Panc1 (cell line): Measurements from ENCODE around the gene SCAANT1. TPM values are rescaled to one million over a fixed set of nuclear protein-coding genes. Genes with fewer than 3 reads are reported as not detected.

Experiments
- ATAC-seq: fragments of 200-7000 bp; cut with Tn5 transposase; 2 replicates; pipeline ENCODE4 v1.9.1; 2020; ENCODE audit warnings: mild to moderate bottlenecking, moderate library complexity
- BruUV-seq: library from RNA; stranded (reverse); fragments of 400-500 nt; replicated peaks from 2 replicates; lab custom pipeline; 2021; lab: Mats Ljungman, UMichigan
- CTCF ChIA-PET: fragments of 300-600 bp; sonication (Branson Sonifier 250); formaldehyde crosslinking; loops from one replicate; lab custom pipeline; 2022; ENCODE audit warnings: antibody characterized with exemption; lab: Charles Lee
- POLR2A ChIA-PET: fragments of 300-600 bp; sonication (Branson Sonifier 250); formaldehyde crosslinking; loops from one replicate; lab custom pipeline; 2022; ENCODE audit warnings: antibody characterized with exemption; lab: Charles Lee
- DNase-seq: peaks from one replicate; pipeline ENCODE4 v3.0.0-alpha.2; 2010; ENCODE audit warnings: low read depth, low spot score
- H3K27ac ChIP-seq: 2 replicates; pipeline ENCODE4 v1.5.1; 2011; ENCODE audit warnings: mild to moderate bottlenecking, low read length, inconsistent platforms
- H3K27me3 ChIP-seq: fragments of 200-500 bp; sonication (Bioruptor generic); 2 replicates; pipeline ENCODE4 v1.6.0; 2014; ENCODE audit warnings: low read length, inconsistent platforms; ENCODE audit not compliant: control insufficient read depth, insufficient read depth
- H3K36me3 ChIP-seq: fragments of 200-500 bp; sonication (Bioruptor generic); 2 replicates; pipeline ENCODE4 v1.5.1; 2014; ENCODE audit warnings: inconsistent platforms, mild to moderate bottlenecking, low read length, moderate library complexity; ENCODE audit not compliant: control insufficient read depth, insufficient read depth
- H3K4me1 ChIP-seq: 2 replicates; pipeline ENCODE4 v1.5.1; 2011; ENCODE audit warnings: inconsistent platforms, mild to moderate bottlenecking, low read length, moderate library complexity; ENCODE audit not compliant: control insufficient read depth, insufficient read depth
- H3K4me3 ChIP-seq, 2 experiments: 2 replicates each; pipeline ENCODE4 v1.5.1; 2011 to 2012; ENCODE audit warnings: low read depth in 2 of 2, low read length in 2 of 2, mild to moderate bottlenecking in 2 of 2, inconsistent platforms in 1 of 2, moderate library complexity in 1 of 2
- H3K9me3 ChIP-seq: fragments of 200-500 bp; sonication (Bioruptor generic); 2 replicates; pipeline ENCODE4 v1.5.1; 2014; ENCODE audit warnings: low read depth, mild to moderate bottlenecking, inconsistent platforms, low read length, moderate library complexity; ENCODE audit not compliant: control insufficient read depth, insufficient read depth
- CTCF ChIP-seq: fragments of 450-650 bp; IDR thresholded peaks from 2 replicates; pipeline ENCODE4 v1.5.1; 2017; ENCODE audit warnings: mild to moderate bottlenecking
- POLR2AphosphoS5 ChIP-seq: IDR thresholded peaks from 2 replicates; pipeline ENCODE4 v1.6.1; 2012; ENCODE audit warnings: mild to moderate bottlenecking, low read depth, low read length, moderate library complexity
- REST ChIP-seq, 2 experiments: IDR thresholded peaks; 2 replicates each; pipeline ENCODE4 v1.6.1; 2011 to 2012; ENCODE audit warnings: low read depth in 2 of 2, control low read depth in 1 of 2, low read length in 1 of 2, mild to moderate bottlenecking in 1 of 2, moderate library complexity in 1 of 2; ENCODE audit not compliant: insufficient read depth in 1 of 2
- SIN3A ChIP-seq: IDR thresholded peaks from 2 replicates; pipeline ENCODE4 v1.6.1; 2012; ENCODE audit warnings: low read depth, mild to moderate bottlenecking, low read length, moderate library complexity, borderline replicate concordance; ENCODE audit not compliant: insufficient read depth
- TCF7L2 ChIP-seq: IDR thresholded peaks from 2 replicates; pipeline ENCODE4 v1.6.1; 2011; ENCODE audit warnings: mild to moderate bottlenecking, low read depth, low read length, inconsistent platforms
- in situ Hi-C: cut with HindIII; loops from 2 replicates; pipeline ENCODE4 v1.10.0; 2016; ENCODE audit warnings: low sequenced_read_pairs, low pct_unique_long_range_greater_than_20kb
- intact Hi-C: fragments of 100-400 bp; cut with micrococcal nuclease; formaldehyde crosslinking; loops from one replicate; pipeline ENCODE4 v1.10.0; 2022; ENCODE audit not compliant: unreplicated experiment
- total RNA-seq: library from RNA; stranded (reverse); gene quantifications from one replicate; pipeline ENCODE4 v1.2.1, GENCODE V29; 2021; ENCODE audit not compliant: unreplicated experiment

The SCAANT1 gene
- total RNA-seq, 1 experiment from 2014 or later, result not detected

- intact Hi-C loops (no loop called here), in situ Hi-C loops (no loop called here)
- CTCF ChIA-PET, result interaction anchor here (0.7 kb wide), 1 partner anchor 373 kb away, joined by 15 read pairs; no protein-coding TSS in a partner anchor
- no peak for DNase-seq
- Histone ChIP-seq H3K27me3 (no peaks in the 10 kb centered on the region), H3K27ac (no peak overlapping the region), H3K4me3 (no peak overlapping the region), H3K9me3 (no peaks in the 10 kb centered on the region), H3K4me1 (peaks cover 7% of the 10 kb centered on the region), H3K36me3 (no peaks in the 10 kb centered on the region; the same call in none of the 2 replicates)
- ATAC-seq, result no peak
- POLR2A ChIA-PET, result no interaction called here
- no peak for TF ChIP-seq SIN3A
- no peak for TF ChIP-seq TCF7L2
- TF ChIP-seq POLR2AphosphoS5, result no peak
- no peak for TF ChIP-seq REST (IDR thresholded peaks at IDR 0.05; ENCODE audit: insufficient read depth in 1 of 2, low read depth in 2 of 2, low read length in 1 of 2)
- TF ChIP-seq CTCF, result no peak
- no TSS peak for BruUV-seq
Measured at GRCh38 chr3:63955830-63956545, 43.8 kb upstream of the SCAANT1 start.

- no peaks in the 10 kb centered on the region; the same call in 1 of the 2 replicates for H3K4me1 ChIP-seq
- BruUV-seq, result no TSS peak
- TF ChIP-seq REST (IDR thresholded peaks at IDR 0.05; ENCODE audit: insufficient read depth in 1 of 2, low read depth in 2 of 2, low read length in 1 of 2), result no peak
- TF ChIP-seq TCF7L2, result no peak
- TF ChIP-seq SIN3A, result no peak
- no peak for TF ChIP-seq POLR2AphosphoS5
- TF ChIP-seq CTCF, result no peak
- ChIA-PET POLR2A (no interaction called here), CTCF (no interaction called here)
- no peaks in the 10 kb centered on the region; the same call in none of the 2 replicates for H3K36me3 ChIP-seq
- H3K4me3 ChIP-seq, result no peak overlapping the region
- ATAC-seq (no peak), DNase-seq (no peak)
- no peaks in the 10 kb centered on the region for H3K27me3 ChIP-seq
- no peaks in the 10 kb centered on the region for H3K9me3 ChIP-seq
- in situ Hi-C loops, result no loop called here
- H3K27ac ChIP-seq, result no peak overlapping the region
- intact Hi-C loops, result no loop called here
Measured at GRCh38 chr3:63955036-63955650, 43.0 kb upstream of the SCAANT1 start.
